Ishikawa (cell line): ENCODE data around the gene IFTAP.
A peak's percentile ranks its signal among the peaks of the same experiment; 100 is the strongest.

ENCODE experiments used
- CEBPB ChIP-seq: IDR thresholded peaks from 2 replicates; pipeline ENCODE4 v1.6.1; 2012
- CREB1 ChIP-seq: IDR thresholded peaks from 2 replicates; pipeline ENCODE4 v1.6.1; 2012; ENCODE audit warnings: low read depth
- EGR1 ChIP-seq: IDR thresholded peaks from 2 replicates; pipeline ENCODE4 v1.6.1; 2012
- EP300 ChIP-seq: IDR thresholded peaks from 2 replicates; pipeline ENCODE4 v1.6.1; 2012; ENCODE audit warnings: borderline replicate concordance
- FOXM1 ChIP-seq: IDR thresholded peaks from 2 replicates; pipeline ENCODE4 v1.6.1; 2012; ENCODE audit warnings: low read depth, borderline replicate concordance
- NFIC ChIP-seq: IDR thresholded peaks from 2 replicates; pipeline ENCODE4 v1.6.1; 2012
- RAD21 ChIP-seq: IDR thresholded peaks from 2 replicates; pipeline ENCODE4 v1.6.1; 2012; ENCODE audit warnings: low read depth
- TAF1 ChIP-seq: IDR thresholded peaks from 2 replicates; pipeline ENCODE4 v1.6.1; 2012; ENCODE audit warnings: low read depth, mild to moderate bottlenecking
- TCF12 ChIP-seq: IDR thresholded peaks from 2 replicates; pipeline ENCODE4 v1.6.1; 2012; ENCODE audit warnings: low read depth
- TEAD4 ChIP-seq: IDR thresholded peaks from 2 replicates; pipeline ENCODE4 v1.6.1; 2012
- YY1 ChIP-seq: IDR thresholded peaks from 2 replicates; pipeline ENCODE4 v1.6.1; 2012; ENCODE audit warnings: low read depth
- ZBTB7A ChIP-seq: IDR thresholded peaks from 2 replicates; pipeline ENCODE4 v1.6.1; 2012; ENCODE audit warnings: low read depth
- TF ChIP-seq, protein P1 (sequence below): IDR thresholded peaks from 2 replicates; pipeline ENCODE4 v1.6.1; 2012
- TF ChIP-seq, protein P2 (sequence below): IDR thresholded peaks from 2 replicates; pipeline ENCODE4 v1.6.1; 2012
- TF ChIP-seq, protein P3 (sequence below): IDR thresholded peaks from 2 replicates; pipeline ENCODE4 v1.6.1; 2012; ENCODE audit warnings: low read depth, mild to moderate bottlenecking

The IFTAP gene, protein sequence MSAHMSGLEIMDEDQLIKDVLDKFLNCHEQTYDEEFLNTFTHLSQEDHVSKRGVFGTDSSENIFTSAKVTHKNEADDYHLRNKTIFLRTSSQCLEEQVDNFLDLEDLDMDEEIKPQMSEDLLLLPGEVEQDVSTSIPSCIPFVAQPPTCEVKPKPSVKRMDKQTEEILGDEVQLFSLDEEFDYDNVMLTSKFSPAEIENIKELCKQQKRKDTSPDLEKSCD

DNA sequence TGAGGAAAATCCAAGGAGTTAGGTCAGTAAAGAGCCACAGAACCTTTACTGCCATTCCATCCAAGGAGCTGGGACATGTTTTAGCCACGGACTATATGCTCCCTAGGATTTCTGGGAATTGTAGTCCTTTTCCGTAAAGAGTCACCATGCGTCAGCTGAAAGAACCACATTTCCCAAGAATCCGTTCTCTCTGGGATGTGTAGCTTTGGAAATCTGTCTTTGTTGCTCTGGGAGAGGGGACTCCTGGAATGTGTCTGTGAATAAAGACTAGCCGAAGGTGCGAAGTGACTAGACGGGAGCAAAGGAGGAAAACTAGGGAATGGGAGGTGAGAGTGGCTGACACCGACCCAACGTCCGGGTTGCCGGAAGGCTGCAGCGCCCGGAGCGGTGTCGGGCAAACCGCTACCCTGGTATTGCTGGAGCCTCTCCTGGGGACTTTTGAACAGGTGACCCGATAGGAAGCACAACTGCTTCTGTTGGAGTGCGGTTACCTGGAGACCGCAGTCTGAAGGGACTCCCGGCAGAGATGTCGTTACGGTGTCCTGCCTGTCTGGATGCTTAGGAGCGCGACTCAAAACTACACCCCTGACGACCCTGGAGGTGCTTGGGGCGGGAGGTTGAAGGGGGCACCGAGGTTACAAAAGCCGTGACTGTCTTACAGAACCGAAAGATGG is at the start of gene IFTAP:
TSS of gene IFTAP (plus strand) at position 187 of the 674 bp plus-strand sequence. CDS start 15,602 bp downstream, outside the sequence.
- TF ChIP-seq, protein P1, sequence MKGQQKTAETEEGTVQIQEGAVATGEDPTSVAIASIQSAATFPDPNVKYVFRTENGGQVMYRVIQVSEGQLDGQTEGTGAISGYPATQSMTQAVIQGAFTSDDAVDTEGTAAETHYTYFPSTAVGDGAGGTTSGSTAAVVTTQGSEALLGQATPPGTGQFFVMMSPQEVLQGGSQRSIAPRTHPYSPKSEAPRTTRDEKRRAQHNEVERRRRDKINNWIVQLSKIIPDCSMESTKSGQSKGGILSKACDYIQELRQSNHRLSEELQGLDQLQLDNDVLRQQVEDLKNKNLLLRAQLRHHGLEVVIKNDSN, result peak; percentile 59
- no peak for TF ChIP-seq RAD21
- TF ChIP-seq EP300, result peak; percentile 29; the same call in 1 of the 2 replicates
- TF ChIP-seq TAF1, result peak; percentile 32; the same call in 1 of the 2 replicates
- 0 out of 2 replicates have a peak, but pooled peaks have one; percentile 57 for TF ChIP-seq TCF12
- no peak for TF ChIP-seq CEBPB
- peak; percentile 64; the same call in 1 of the 2 replicates for TF ChIP-seq TEAD4
- TF ChIP-seq, protein P2, sequence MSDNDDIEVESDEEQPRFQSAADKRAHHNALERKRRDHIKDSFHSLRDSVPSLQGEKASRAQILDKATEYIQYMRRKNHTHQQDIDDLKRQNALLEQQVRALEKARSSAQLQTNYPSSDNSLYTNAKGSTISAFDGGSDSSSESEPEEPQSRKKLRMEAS, result peak; percentile 74
- TF ChIP-seq YY1, result peak; percentile 54; the same call in 1 of the 2 replicates

DNA sequence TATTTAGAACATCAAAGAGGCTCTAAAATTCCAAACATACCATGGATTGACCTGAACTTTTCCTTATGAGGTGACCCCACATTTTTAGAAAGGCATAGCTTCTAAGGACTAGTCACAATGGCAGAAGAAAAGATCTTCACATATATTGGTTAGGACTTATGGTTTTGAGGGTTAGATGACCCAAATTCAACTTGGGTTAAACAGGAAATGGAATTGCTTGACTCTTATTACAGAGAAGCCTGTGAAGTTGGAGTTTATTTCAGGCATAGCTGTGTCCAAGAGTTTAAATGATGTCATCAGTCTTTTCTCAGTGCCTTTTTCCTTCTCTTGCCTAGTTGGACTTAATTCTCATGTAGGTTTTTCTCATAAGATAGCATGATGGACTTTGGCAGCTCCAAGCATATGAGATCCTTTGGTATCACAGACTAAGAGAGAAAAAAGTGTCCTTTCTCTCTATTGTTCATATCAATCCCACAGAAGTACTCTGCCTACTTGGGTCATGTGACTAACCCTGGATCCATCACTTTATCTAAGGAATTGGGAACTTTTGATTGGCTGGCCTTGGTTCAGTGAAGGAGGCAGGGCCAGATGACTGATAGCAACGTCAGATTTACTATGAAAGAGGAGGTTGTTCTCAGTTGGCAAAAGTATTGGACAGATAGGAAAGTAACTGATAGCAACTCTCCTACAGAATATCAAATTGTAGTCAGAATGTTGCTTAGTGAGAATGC is 43.8 kb upstream of the IFTAP start:
- TF ChIP-seq EP300 (no peak), RAD21 (no peak), CEBPB (no peak), YY1 (no peak), ZBTB7A (no peak), TCF12 (no peak), NFIC (no peak), FOXM1 (no peak)
- TF ChIP-seq, protein P3, sequence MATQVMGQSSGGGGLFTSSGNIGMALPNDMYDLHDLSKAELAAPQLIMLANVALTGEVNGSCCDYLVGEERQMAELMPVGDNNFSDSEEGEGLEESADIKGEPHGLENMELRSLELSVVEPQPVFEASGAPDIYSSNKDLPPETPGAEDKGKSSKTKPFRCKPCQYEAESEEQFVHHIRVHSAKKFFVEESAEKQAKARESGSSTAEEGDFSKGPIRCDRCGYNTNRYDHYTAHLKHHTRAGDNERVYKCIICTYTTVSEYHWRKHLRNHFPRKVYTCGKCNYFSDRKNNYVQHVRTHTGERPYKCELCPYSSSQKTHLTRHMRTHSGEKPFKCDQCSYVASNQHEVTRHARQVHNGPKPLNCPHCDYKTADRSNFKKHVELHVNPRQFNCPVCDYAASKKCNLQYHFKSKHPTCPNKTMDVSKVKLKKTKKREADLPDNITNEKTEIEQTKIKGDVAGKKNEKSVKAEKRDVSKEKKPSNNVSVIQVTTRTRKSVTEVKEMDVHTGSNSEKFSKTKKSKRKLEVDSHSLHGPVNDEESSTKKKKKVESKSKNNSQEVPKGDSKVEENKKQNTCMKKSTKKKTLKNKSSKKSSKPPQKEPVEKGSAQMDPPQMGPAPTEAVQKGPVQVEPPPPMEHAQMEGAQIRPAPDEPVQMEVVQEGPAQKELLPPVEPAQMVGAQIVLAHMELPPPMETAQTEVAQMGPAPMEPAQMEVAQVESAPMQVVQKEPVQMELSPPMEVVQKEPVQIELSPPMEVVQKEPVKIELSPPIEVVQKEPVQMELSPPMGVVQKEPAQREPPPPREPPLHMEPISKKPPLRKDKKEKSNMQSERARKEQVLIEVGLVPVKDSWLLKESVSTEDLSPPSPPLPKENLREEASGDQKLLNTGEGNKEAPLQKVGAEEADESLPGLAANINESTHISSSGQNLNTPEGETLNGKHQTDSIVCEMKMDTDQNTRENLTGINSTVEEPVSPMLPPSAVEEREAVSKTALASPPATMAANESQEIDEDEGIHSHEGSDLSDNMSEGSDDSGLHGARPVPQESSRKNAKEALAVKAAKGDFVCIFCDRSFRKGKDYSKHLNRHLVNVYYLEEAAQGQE, result no peak
- TF ChIP-seq, protein P2, result no peak
- TF ChIP-seq, protein P1, result no peak

DNA sequence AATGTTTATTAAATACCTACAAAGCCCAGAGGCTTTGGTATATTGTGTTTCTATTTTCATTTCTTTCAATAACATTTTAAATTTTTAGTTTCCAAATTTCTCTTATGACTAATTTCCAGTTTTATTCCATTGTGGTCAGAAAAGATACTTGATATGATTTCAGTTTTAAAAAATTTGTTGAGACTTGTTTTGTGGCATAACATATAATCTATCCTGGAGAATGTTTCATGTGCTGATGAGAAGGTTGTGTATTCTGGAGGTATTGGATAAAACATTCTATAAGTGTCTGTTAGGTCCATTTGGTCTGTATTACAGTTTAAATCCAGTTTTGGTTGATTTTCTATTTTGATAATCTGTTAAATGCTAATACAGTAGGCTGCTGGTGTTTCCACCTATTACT is 36.3 kb upstream of the IFTAP start:
- TF ChIP-seq ZBTB7A (no peak), EP300 (no peak), CREB1 (no peak), CEBPB (no peak), TEAD4 (no peak), RAD21 (no peak), FOXM1 (no peak), YY1 (no peak), NFIC (no peak), EGR1 (no peak), TCF12 (no peak), TAF1 (no peak)
- TF ChIP-seq, protein P2, result no peak
- TF ChIP-seq, protein P3, result no peak

DNA sequence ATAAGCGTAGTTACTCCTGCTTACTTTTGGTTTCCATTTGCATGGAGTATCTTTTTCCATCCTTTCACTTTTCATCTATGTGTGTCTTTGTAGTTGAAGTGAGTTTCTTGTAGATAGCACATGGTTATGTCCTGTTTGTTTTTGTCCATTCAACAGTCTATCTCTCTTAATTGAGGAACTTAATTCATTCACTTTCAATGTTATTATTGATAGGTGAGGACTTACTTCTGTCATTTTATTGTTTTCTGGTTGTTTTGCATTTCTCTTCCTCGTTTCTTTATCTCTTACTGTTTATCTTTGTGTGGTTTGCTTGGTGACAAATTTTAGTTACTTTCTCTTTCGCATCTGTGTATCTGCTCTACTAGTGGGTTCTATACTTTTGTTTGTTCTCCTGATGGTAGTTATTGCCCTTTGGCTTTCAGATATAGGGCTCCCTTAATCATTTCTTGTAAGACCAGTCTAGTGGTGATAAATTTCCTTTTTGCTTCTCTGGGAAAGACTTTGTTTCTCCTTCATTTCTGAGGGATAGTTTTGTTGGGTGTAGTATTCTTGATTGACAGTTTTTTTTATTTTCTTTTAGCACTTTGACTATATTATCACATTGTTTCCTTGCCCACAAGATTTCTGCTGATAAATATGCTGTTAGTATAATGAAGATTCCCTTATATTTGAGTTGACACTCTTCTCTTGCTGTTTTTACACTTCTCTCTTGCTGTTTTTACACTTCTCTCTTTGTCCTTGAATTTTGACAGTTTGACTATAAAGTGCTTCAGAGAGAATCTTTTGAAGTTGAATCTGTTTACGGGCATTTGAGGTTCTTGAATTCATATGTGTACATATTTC is 35.5 kb upstream of the IFTAP start:
- no peak for TF ChIP-seq EP300
- no peak for TF ChIP-seq ZBTB7A
